Measurements from ENCODE around the gene ZPLD1.

Gene ZPLD1

DNA sequence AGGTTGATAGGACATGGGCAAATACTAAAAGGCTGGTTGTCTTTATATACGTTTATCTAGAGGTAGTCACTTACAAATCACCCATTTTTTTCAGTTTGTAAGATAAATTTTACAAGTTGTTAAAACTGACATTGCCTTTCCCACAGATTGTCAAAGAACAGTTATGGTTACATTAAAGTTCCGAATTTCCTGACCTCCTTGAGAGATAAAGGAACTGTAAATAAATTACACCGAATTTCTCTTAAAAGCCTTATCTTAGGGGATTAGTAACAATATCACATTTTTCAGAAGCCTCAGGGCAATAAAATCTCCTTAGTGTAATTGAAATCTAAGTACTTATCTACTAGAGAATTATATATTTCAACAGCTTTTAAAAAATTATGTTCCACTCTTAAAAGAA, 49.5 kb downstream of the ZPLD1 start:
- no peak for DNase-seq (ENCODE audit: extremely low read depth, low read depth)
- TF ChIP-seq, protein P1, sequence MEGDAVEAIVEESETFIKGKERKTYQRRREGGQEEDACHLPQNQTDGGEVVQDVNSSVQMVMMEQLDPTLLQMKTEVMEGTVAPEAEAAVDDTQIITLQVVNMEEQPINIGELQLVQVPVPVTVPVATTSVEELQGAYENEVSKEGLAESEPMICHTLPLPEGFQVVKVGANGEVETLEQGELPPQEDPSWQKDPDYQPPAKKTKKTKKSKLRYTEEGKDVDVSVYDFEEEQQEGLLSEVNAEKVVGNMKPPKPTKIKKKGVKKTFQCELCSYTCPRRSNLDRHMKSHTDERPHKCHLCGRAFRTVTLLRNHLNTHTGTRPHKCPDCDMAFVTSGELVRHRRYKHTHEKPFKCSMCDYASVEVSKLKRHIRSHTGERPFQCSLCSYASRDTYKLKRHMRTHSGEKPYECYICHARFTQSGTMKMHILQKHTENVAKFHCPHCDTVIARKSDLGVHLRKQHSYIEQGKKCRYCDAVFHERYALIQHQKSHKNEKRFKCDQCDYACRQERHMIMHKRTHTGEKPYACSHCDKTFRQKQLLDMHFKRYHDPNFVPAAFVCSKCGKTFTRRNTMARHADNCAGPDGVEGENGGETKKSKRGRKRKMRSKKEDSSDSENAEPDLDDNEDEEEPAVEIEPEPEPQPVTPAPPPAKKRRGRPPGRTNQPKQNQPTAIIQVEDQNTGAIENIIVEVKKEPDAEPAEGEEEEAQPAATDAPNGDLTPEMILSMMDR (IDR thresholded peaks at IDR 0.05; ENCODE audit: low read depth, low read length): no peak

DNA sequence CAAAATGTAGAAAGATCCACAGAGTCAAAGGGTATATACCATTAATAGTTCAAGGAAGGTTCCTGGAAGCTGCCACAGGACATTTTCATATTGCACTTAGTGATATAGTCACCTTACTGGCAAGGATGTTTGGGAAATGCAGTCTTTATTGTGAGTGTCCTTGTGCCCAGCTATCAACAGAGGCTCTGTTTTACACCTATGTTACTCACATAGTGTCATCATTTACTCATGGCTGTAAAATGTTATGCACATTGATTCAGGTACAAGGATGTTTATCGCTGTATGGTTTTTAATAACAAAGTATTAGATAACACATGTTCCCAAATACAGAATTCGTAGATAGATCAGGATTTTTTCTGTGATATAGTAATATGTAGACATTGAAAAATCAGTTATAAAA, 50.9 kb downstream of the ZPLD1 start:
- no peak for DNase-seq (ENCODE audit: extremely low read depth, low read depth)
- TF ChIP-seq, protein P1 (IDR thresholded peaks at IDR 0.05; ENCODE audit: low read depth, low read length): no peak

DNA sequence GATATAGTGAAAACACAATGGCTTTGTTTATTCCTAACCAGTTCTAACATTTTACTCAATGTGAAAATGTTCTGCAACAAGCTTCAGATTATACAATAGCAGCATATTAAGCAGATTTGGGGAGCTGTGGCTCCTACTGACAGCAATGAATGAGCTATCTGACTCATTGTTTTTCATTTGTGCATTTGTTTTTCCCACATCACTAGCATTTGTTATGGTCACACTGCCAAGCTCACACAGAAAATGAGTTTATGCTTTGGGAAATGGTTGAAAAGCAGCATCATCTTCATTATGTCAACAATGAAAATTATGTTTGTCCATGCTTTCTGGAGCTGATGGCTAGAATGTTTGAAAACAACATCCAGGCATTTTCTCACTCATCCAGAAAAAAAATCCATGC, 53.5 kb downstream of the ZPLD1 start:
- TF ChIP-seq, protein P1 (IDR thresholded peaks at IDR 0.05; ENCODE audit: low read depth, low read length): no peak
- DNase-seq (ENCODE audit: extremely low read depth, low read depth): no peak

DNA sequence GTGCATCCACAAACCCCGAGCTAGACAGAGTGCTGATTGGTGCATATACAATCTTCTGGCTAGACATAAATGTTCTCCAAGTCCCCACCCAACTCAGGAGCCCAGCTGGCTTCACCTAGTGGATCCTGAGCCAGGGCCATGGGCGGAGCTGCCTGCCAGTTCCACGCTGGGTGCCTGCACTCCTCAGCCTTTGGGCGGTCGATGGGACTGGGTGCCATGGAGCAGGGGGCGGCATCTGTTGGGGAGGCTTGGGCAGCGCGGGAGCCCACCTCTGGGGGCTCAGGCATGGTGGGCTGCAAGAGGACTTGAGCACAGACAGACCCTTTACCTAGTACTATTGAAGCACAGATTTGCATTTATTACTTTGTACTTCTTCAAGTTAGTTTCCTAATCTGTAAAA, 57.5 kb downstream of the ZPLD1 start:
- TF ChIP-seq, protein P1 (IDR thresholded peaks at IDR 0.05; ENCODE audit: low read depth, low read length): no peak
- DNase-seq (ENCODE audit: extremely low read depth, low read depth): no peak

DNA sequence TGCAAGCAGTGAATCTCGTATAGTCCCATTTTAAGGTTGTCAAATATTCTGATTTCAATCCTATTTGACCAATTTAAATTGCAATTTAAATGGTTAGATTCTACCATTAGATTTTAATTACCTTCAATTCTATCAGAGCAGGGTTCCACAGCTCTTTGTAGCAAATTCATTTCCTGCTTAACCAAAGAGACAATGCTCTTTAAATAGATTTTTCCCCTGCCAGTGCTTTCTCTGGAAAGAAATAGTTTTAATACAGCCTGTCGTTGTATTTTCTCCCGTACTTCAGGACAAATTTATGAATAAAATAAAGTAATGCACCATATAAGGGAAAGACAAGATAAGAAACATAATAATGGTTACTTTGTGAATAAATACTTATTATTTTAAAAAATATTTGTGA, 62.8 kb downstream of the ZPLD1 start:
- TF ChIP-seq, protein P1 (IDR thresholded peaks at IDR 0.05; ENCODE audit: low read depth, low read length): no peak

DNA sequence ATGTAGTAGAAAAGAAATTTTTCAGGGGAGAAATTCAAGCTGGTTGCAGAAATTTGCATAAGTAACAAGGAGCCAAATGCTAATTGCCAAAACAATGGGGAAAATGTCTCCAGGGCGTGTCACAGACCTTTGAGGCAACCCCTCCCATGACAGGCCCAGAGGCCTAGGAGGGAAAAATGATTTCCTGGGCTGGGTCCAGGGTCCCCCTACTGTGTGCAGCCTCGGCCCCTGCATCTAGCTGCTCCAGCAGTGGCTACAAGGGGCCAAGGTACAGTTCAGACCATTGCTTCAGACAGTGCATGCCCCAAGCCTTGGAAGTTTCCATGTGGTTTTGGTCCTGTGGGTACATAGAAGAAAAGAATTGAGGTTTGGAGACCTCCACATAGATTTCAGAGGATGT, 70.7 kb downstream of the ZPLD1 start:
- TF ChIP-seq, protein P1 (IDR thresholded peaks at IDR 0.05; ENCODE audit: low read depth, low read length): no peak
- no peak for DNase-seq (ENCODE audit: extremely low read depth, low read depth)

More for the DNA sequence above, 62.8 kb downstream of the ZPLD1 start:
- no peak for DNase-seq (ENCODE audit: extremely low read depth, low read depth)

DNA sequence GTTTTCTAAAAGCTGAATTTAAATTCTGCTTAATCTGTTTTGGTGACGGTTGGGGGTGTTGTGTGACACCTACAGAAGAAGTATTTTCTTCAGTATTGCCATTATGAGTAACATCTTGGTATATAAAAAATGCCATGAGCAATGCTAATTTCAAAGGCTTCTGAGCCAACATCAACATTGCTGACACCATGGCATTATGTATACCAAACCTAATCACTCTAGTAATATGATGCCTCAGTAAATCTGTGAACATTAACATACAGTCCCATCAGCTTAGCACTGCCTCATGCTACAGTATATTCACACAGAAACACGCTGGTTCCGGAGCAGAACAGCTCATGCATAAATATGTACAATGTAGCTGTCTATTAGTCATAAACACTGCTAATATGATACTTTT, 75.8 kb downstream of the ZPLD1 start:
- DNase-seq (ENCODE audit: extremely low read depth, low read depth): no peak
- TF ChIP-seq, protein P1 (IDR thresholded peaks at IDR 0.05; ENCODE audit: low read depth, low read length): no peak
